HepG2 (cell line): ENCODE measurements around the gene KLHDC7A. TPM values are rescaled to one million over a fixed set of nuclear protein-coding genes. Genes with fewer than 3 reads are reported as not detected.
A peak's percentile ranks its signal among the peaks of the same experiment; 100 is the strongest.

ENCODE experiments used
- DPF2 ChIP-seq: sonication (generic); formaldehyde crosslinking; IDR thresholded peaks from 2 replicates; pipeline ENCODE4 v1.4.0; 2020; ENCODE audit warnings: mild to moderate bottlenecking, low read depth, missing genetic modification reagents, borderline replicate concordance
- ERF ChIP-seq: IDR thresholded peaks from 2 replicates; pipeline ENCODE4 v1.6.1; 2018; ENCODE audit warnings: missing biosample characterization, missing genetic modification reagents
- EZH2 ChIP-seq: conservative IDR thresholded peaks from 2 replicates; pipeline ENCODE4 v1.6.1; 2012; ENCODE audit warnings: mild to moderate bottlenecking, low read depth, low read length, moderate library complexity
- FOXA3 ChIP-seq: IDR thresholded peaks from 2 replicates; pipeline ENCODE4 v1.6.1; 2016; ENCODE audit warnings: missing genetic modification reagents, missing compliant biosample characterization
- IKZF4 ChIP-seq: sonication (generic); formaldehyde crosslinking; IDR thresholded peaks from 2 replicates; pipeline ENCODE4 v1.5.1; 2020; ENCODE audit warnings: borderline replicate concordance, mild to moderate bottlenecking, low read depth, missing genetic modification reagents; ENCODE audit errors: not compliant biosample characterization
- MEIS2 ChIP-seq: sonication (generic); formaldehyde crosslinking; IDR thresholded peaks from 2 replicates; pipeline ENCODE4 v1.9.0; 2021; ENCODE audit warnings: mild to moderate bottlenecking, missing genetic modification reagents
- MXD4 ChIP-seq: IDR thresholded peaks from 2 replicates; pipeline ENCODE4 v1.6.1; 2016; ENCODE audit warnings: mild to moderate bottlenecking, missing biosample characterization, missing genetic modification reagents
- NFE2 ChIP-seq: sonication (generic); formaldehyde crosslinking; IDR thresholded peaks from 2 replicates; pipeline ENCODE4 v1.4.0; 2020; ENCODE audit warnings: missing genetic modification reagents
- NFKB2 ChIP-seq: sonication (generic); formaldehyde crosslinking; IDR thresholded peaks from 2 replicates; pipeline ENCODE4 v1.4.0; 2020; ENCODE audit warnings: missing genetic modification reagents, borderline replicate concordance
- NKX3-1 ChIP-seq: sonication (generic); formaldehyde crosslinking; IDR thresholded peaks from 2 replicates; pipeline ENCODE4 v1.5.0; 2020; ENCODE audit warnings: missing genetic modification reagents
- NR2C2 ChIP-seq: sonication (generic); formaldehyde crosslinking; IDR thresholded peaks from 2 replicates; pipeline ENCODE4 v1.4.0; 2020; ENCODE audit warnings: missing genetic modification reagents, mild to moderate bottlenecking, moderate library complexity, borderline replicate concordance
- PCBP1 ChIP-seq: fragments of 200-400 bp; formaldehyde crosslinking; IDR thresholded peaks from 2 replicates; pipeline ENCODE4 v1.6.1; 2017; ENCODE audit warnings: mild to moderate bottlenecking, low read depth, low read length, borderline replicate concordance
- REPIN1 ChIP-seq: sonication (generic); formaldehyde crosslinking; IDR thresholded peaks from 2 replicates; pipeline ENCODE4 v1.8.0; 2022; ENCODE audit warnings: missing genetic modification reagents, low read depth, mild to moderate bottlenecking, borderline replicate concordance
- SMAD1 ChIP-seq: sonication (generic); formaldehyde crosslinking; IDR thresholded peaks from 2 replicates; pipeline ENCODE4 v1.4.0; 2020; ENCODE audit warnings: missing genetic modification reagents, low read depth, mild to moderate bottlenecking, borderline replicate concordance
- SRF ChIP-seq: IDR thresholded peaks from 2 replicates; pipeline ENCODE4 v1.6.1; 2011; ENCODE audit warnings: mild to moderate bottlenecking, low read depth, low read length, moderate library complexity
- ZMYM3 ChIP-seq: sonication (generic); formaldehyde crosslinking; IDR thresholded peaks from 2 replicates; pipeline ENCODE4 v1.5.1; 2020; ENCODE audit warnings: mild to moderate bottlenecking, missing genetic modification reagents
- ZNF124 ChIP-seq: sonication (generic); formaldehyde crosslinking; IDR thresholded peaks from 2 replicates; pipeline ENCODE4 v1.4.0; 2020; ENCODE audit warnings: missing genetic modification reagents
- ZNF136 ChIP-seq: sonication (generic); formaldehyde crosslinking; IDR thresholded peaks from 2 replicates; pipeline ENCODE4 v1.8.1; 2022; ENCODE audit warnings: low read depth, mild to moderate bottlenecking, moderate library complexity, missing genetic modification reagents
- ZNF180 ChIP-seq: sonication (generic); formaldehyde crosslinking; IDR thresholded peaks from 2 replicates; pipeline ENCODE4 v1.4.0; 2020; ENCODE audit warnings: low read depth, missing genetic modification reagents, borderline replicate concordance
- ZNF468 ChIP-seq: sonication (generic); formaldehyde crosslinking; IDR thresholded peaks from 2 replicates; pipeline ENCODE4 v1.8.0; 2022; ENCODE audit warnings: mild to moderate bottlenecking, moderate library complexity, missing genetic modification reagents
- ZNF775 ChIP-seq: sonication (generic); formaldehyde crosslinking; IDR thresholded peaks from 2 replicates; pipeline ENCODE4 v1.4.0; 2020; ENCODE audit warnings: missing genetic modification reagents, mild to moderate bottlenecking, moderate library complexity, borderline replicate concordance
- ZSCAN25 ChIP-seq: sonication (generic); formaldehyde crosslinking; IDR thresholded peaks from 2 replicates; pipeline ENCODE4 v1.8.0; 2022; ENCODE audit warnings: mild to moderate bottlenecking, missing genetic modification reagents
- polyA plus RNA-seq, 8 experiments: library from polyadenylated mRNA; depleted of rRNA in 3 of 8; stranded (reverse) in 7 of 8; unstranded in 1 of 8; fragments of >200 nt; fragmentation: Illumina TruSeq in 4 of 8; extraction: Trizol in 4 of 8; gene quantifications; 2 replicates each; pipeline versions ENCODE4 v1.2.1 to v1.2.3, GENCODE V29; 2011 to 2016; ENCODE audit warnings: low read depth in 4 of 8, missing spikeins in 1 of 8, mixed read lengths in 1 of 8; ENCODE audit not compliant: insufficient read depth in 1 of 8
- total RNA-seq, 5 experiments: library from RNA; depleted of rRNA; stranded (reverse); fragments of >200 nt; fragmentation: Illumina TruSeq; extraction: Trizol; gene quantifications; 2 replicates each; pipeline ENCODE4 v1.2.3, GENCODE V29; 2016; ENCODE audit warnings: low read depth in 1 of 5
- TF ChIP-seq, protein P1 (sequence below): sonication (generic); formaldehyde crosslinking; IDR thresholded peaks from 2 replicates; pipeline ENCODE4 v1.9.0; 2022; ENCODE audit warnings: missing genetic modification reagents, mild to moderate bottlenecking, borderline replicate concordance
- TF ChIP-seq, protein P2 (sequence below): sonication (generic); IDR thresholded peaks from 2 replicates; pipeline ENCODE4 v1.6.1; 2016; ENCODE audit warnings: low read depth, borderline replicate concordance
- TF ChIP-seq, protein P3 (sequence below): sonication (generic); formaldehyde crosslinking; IDR thresholded peaks from 2 replicates; pipeline ENCODE4 v1.5.1; 2020; ENCODE audit warnings: missing genetic modification reagents, mild to moderate bottlenecking, borderline replicate concordance

Gene KLHDC7A
- total and polyA plus RNA-seq, 2 of the 13 experiments (the other 11 are each of a cell fraction or from before 2014, with no cell fraction given): 0.15 to 1.8 TPM

DNA sequence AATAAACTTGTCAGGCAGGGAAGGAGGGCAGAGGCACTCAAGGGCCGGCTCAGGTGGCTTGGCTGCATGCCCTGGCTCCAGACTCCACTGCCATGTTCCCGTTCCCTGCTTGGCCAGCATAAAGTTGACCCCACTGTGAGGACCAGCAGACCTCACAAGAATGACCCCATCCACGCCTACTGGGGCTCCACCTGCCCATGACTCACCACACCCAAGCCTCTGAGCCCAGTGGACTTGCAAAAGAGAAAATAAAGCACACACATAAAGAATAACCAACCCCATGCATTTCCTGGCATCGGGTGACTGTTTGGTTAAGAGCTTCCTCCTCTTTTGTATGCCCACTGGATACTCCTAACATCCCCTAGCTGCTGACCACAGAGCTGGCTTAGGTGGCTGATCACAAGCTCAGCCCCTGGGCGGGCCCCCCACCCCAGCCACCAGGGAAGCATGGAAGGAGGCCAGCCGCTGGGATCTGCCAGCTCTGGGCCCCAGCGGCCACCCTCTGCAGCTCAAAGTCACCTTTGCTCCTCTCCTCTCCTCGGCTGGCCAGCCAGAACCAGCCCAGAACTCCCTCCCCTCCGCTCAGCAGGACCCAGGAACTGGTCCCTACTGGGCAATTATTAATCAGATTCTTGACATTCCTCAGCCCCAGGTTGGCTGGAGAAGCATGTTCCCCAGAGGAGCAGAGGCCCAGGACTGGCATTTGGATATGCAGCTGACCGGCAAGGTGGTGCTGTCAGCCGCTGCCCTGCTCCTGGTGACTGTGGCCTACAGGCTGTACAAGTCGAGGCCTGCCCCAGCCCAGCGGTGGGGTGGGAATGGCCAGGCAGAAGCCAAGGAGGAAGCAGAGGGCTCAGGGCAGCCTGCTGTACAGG lies at the start of gene KLHDC7A (continued):
- TF ChIP-seq ZMYM3: peak; percentile 36; the same call in 1 of the 2 replicates
- TF ChIP-seq NKX3-1 (CRISPR knock-in tag): no peak
- TF ChIP-seq DPF2 (CRISPR knock-in tag): peak; percentile 44; the same call in 1 of the 2 replicates
- TF ChIP-seq IKZF4: peak; percentile 49
- TF ChIP-seq ZNF468: no peak
- peak; percentile 13; the same call in 1 of the 2 replicates for TF ChIP-seq FOXA3 (CRISPR knock-in tag)
- peak; percentile 55; the same call in 1 of the 2 replicates for TF ChIP-seq ZNF124
- TF ChIP-seq MXD4 (CRISPR knock-in tag): no peak
- TF ChIP-seq SMAD1 (CRISPR knock-in tag): no peak
- TF ChIP-seq REPIN1 (CRISPR knock-in tag): peak; percentile 24; the same call in 1 of the 2 replicates
- TF ChIP-seq SRF: no peak
- TF ChIP-seq ZSCAN25 (CRISPR knock-in tag): 0 out of 2 replicates have a peak, but pooled peaks have one; percentile 58
- TF ChIP-seq, protein P1, sequence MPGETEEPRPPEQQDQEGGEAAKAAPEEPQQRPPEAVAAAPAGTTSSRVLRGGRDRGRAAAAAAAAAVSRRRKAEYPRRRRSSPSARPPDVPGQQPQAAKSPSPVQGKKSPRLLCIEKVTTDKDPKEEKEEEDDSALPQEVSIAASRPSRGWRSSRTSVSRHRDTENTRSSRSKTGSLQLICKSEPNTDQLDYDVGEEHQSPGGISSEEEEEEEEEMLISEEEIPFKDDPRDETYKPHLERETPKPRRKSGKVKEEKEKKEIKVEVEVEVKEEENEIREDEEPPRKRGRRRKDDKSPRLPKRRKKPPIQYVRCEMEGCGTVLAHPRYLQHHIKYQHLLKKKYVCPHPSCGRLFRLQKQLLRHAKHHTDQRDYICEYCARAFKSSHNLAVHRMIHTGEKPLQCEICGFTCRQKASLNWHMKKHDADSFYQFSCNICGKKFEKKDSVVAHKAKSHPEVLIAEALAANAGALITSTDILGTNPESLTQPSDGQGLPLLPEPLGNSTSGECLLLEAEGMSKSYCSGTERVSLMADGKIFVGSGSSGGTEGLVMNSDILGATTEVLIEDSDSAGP (CRISPR knock-in tag): peak; percentile 60; the same call in 1 of the 2 replicates
- no peak for TF ChIP-seq ERF
- TF ChIP-seq PCBP1: no peak
- no peak for TF ChIP-seq ZNF775 (CRISPR knock-in tag)
- 0 out of 2 replicates have a peak, but pooled peaks have one; percentile 50 for TF ChIP-seq ZNF136 (CRISPR knock-in tag)
- TF ChIP-seq EZH2: no peak
- TF ChIP-seq, protein P2, sequence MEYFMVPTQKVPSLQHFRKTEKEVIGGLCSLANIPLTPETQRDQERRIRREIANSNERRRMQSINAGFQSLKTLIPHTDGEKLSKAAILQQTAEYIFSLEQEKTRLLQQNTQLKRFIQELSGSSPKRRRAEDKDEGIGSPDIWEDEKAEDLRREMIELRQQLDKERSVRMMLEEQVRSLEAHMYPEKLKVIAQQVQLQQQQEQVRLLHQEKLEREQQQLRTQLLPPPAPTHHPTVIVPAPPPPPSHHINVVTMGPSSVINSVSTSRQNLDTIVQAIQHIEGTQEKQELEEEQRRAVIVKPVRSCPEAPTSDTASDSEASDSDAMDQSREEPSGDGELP: peak; percentile 64; the same call in 1 of the 2 replicates
- no peak for TF ChIP-seq MEIS2 (CRISPR knock-in tag)
- TF ChIP-seq NFKB2 (CRISPR knock-in tag): 0 out of 2 replicates have a peak, but pooled peaks have one; percentile 20
- TF ChIP-seq ZNF180: no peak
- TF ChIP-seq NR2C2 (CRISPR knock-in tag): peak; percentile 40; the same call in 1 of the 2 replicates
- TF ChIP-seq, protein P3, sequence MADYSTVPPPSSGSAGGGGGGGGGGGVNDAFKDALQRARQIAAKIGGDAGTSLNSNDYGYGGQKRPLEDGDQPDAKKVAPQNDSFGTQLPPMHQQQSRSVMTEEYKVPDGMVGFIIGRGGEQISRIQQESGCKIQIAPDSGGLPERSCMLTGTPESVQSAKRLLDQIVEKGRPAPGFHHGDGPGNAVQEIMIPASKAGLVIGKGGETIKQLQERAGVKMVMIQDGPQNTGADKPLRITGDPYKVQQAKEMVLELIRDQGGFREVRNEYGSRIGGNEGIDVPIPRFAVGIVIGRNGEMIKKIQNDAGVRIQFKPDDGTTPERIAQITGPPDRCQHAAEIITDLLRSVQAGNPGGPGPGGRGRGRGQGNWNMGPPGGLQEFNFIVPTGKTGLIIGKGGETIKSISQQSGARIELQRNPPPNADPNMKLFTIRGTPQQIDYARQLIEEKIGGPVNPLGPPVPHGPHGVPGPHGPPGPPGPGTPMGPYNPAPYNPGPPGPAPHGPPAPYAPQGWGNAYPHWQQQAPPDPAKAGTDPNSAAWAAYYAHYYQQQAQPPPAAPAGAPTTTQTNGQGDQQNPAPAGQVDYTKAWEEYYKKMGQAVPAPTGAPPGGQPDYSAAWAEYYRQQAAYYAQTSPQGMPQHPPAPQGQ (CRISPR knock-in tag): no peak
- TF ChIP-seq NFE2 (CRISPR knock-in tag): no peak
